ENCODE data around the gene ZNF737. TPM values are rescaled to one million over a fixed set of nuclear protein-coding genes. Genes with fewer than 3 reads are reported as not detected.
A peak's percentile ranks its signal among the peaks of the same experiment; 100 is the strongest.
"Not testable (repeated sequence)": the region's sequence is repeated elsewhere in the genome, so short reads cannot be mapped to it uniquely, and the experiment has no call there.

ZNF737 gene
- 2.3 TPM for polyA plus RNA-seq (2012; ENCODE audit: insufficient read depth, insufficient read length, low read depth)

GRCh38 chr19:20565321-20566018 lies at the start of gene ZNF737:
Gene ZNF737 (minus strand): TSS chr19:20565781. CDS start chr19:20565640, 141 bp downstream.
- Histone ChIP-seq H3K27me3 (no peaks in the 10 kb centered on the region), H3K4me1 (no peaks in the 10 kb centered on the region), H3K4me3 (ENCODE audit: low read depth, low read length) (peak within 1 kb of the TSS; percentile 83), H3K36me3 (peaks cover 3% of the 10 kb centered on the region; the same call in 1 of the 2 replicates), H3K9me3 (no peaks in the 10 kb centered on the region)
- peak; percentile 97 for DNase-seq
- peak; percentile 25; the same call in 1 of the 2 replicates for TF ChIP-seq CTCF (IDR thresholded peaks at IDR 0.05; ENCODE audit: low read depth, low read length)

GRCh38 chr19:20614971-20615370 lies 49.4 kb upstream of the ZNF737 start:
- H3K36me3 ChIP-seq; H3K4me1 ChIP-seq; H3K4me3 ChIP-seq (ENCODE audit: low read depth, low read length); DNase-seq; H3K27me3 ChIP-seq; H3K9me3 ChIP-seq: not testable (repeated sequence)

- no peak for TF ChIP-seq CTCF (IDR thresholded peaks at IDR 0.05; ENCODE audit: low read depth, low read length)
- Histone ChIP-seq H3K36me3 (no peaks in the 10 kb centered on the region), H3K9me3 (no peaks in the 10 kb centered on the region), H3K4me1 (no peaks in the 10 kb centered on the region), H3K4me3 (ENCODE audit: low read depth, low read length) (no peak overlapping the region), H3K27me3 (no peaks in the 10 kb centered on the region)
- no peak for DNase-seq
These were observed 47.2 kb upstream of the ZNF737 start for GRCh38 chr19:20612711-20613316.

- no peak for TF ChIP-seq CTCF (IDR thresholded peaks at IDR 0.05; ENCODE audit: low read depth, low read length)
- no peak for DNase-seq
- Histone ChIP-seq H3K9me3 (no peaks in the 10 kb centered on the region), H3K27me3 (no peaks in the 10 kb centered on the region), H3K36me3 (no peaks in the 10 kb centered on the region), H3K4me3 (ENCODE audit: low read depth, low read length) (no peak overlapping the region), H3K4me1 (no peaks in the 10 kb centered on the region)
These were observed 46.3 kb upstream of the ZNF737 start for GRCh38 chr19:20611866-20612265.

GRCh38 chr19:20607943-20608342 lies 42.4 kb upstream of the ZNF737 start:
- H3K9me3 ChIP-seq = no peaks in the 10 kb centered on the region
- DNase-seq = no peak
- no peak for TF ChIP-seq CTCF (IDR thresholded peaks at IDR 0.05; ENCODE audit: low read depth, low read length)

GRCh38 chr19:20558571-20558970 lies 7.0 kb downstream of the ZNF737 start:
- DNase-seq = no peak
- Histone ChIP-seq H3K36me3 (peaks cover 2% of the 10 kb centered on the region; the same call in 1 of the 2 replicates), H3K27me3 (no peaks in the 10 kb centered on the region), H3K4me3 (ENCODE audit: low read depth, low read length) (no peak overlapping the region), H3K9me3 (peaks cover 3% of the 10 kb centered on the region), H3K4me1 (no peaks in the 10 kb centered on the region)
- no peak for TF ChIP-seq CTCF (IDR thresholded peaks at IDR 0.05; ENCODE audit: low read depth, low read length)

More at GRCh38 chr19:20607943-20608342, 42.4 kb upstream of the ZNF737 start:
- Histone ChIP-seq H3K27me3 (no peaks in the 10 kb centered on the region), H3K36me3 (no peaks in the 10 kb centered on the region), H3K4me3 (ENCODE audit: low read depth, low read length) (no peak overlapping the region), H3K4me1 (no peaks in the 10 kb centered on the region)
